Thymus (tissue), 11 donors: ENCODE measurements around the gene LMF1. TPM values are rescaled to one million over a fixed set of nuclear protein-coding genes. Genes with fewer than 3 reads are reported as not detected.

ENCODE experiments used
- DNase-seq, 9 donors: peaks; one replicate each; pipeline ENCODE4 v3.0.0-alpha.2; 2013; ENCODE audit warnings: low spot score in 9 of 9, low read depth in 6 of 9, missing footprints in 1 of 9
- H3K27ac ChIP-seq, 2 donors: one replicate each; pipeline ENCODE4 v1.5.1; 2013; ENCODE audit warnings: control low read depth in 1 of 2, low read depth in 1 of 2, low read length in 1 of 2, mild to moderate bottlenecking in 1 of 2, moderate library complexity in 1 of 2
- H3K27me3 ChIP-seq, 2 donors: one replicate each; pipeline ENCODE4 v1.5.1; 2013; ENCODE audit warnings: low read length in 1 of 2; ENCODE audit not compliant: control insufficient read depth in 2 of 2, insufficient read depth in 1 of 2
- H3K36me3 ChIP-seq, 2 donors: one replicate each; pipeline ENCODE4 v1.5.1; 2013; ENCODE audit warnings: low read length in 1 of 2, mild to moderate bottlenecking in 1 of 2, moderate library complexity in 1 of 2; ENCODE audit not compliant: control insufficient read depth in 2 of 2, insufficient read depth in 2 of 2
- H3K4me1 ChIP-seq, 2 donors: one replicate each; pipeline ENCODE4 v1.5.1; 2013; ENCODE audit warnings: low read length in 2 of 2; ENCODE audit not compliant: control insufficient read depth in 2 of 2, insufficient read depth in 2 of 2
- H3K4me3 ChIP-seq, 2 donors: one replicate each; pipeline ENCODE4 v1.5.1; 2013; ENCODE audit warnings: low read length in 2 of 2, control low read depth in 1 of 2, mild to moderate bottlenecking in 1 of 2
- H3K9me3 ChIP-seq, 2 donors: one replicate each; pipeline ENCODE4 v1.5.1; 2013; ENCODE audit warnings: low read length in 1 of 2, mild to moderate bottlenecking in 1 of 2; ENCODE audit not compliant: control insufficient read depth in 2 of 2, insufficient read depth in 1 of 2
- WGBS: extraction: QIAGEN DNeasy Blood & Tissue Kit; methylation state at CpG from one replicate; pipeline ENCODE4 v1.1.7; 2013; 5-methylcytosine and 5-hydroxymethylcytosine counted together
- polyA plus RNA-seq: library from polyadenylated mRNA; stranded (reverse); fragments of 200-250 nt; gene quantifications from one replicate; pipeline ENCODE4 v1.2.3, GENCODE V29; 2013
- total RNA-seq: library from RNA; stranded (reverse); fragments of 120-200 nt; gene quantifications from one replicate; pipeline ENCODE4 v1.2.4, GENCODE V29; 2013
- donor health status: healthy.

Gene LMF1
- total and polyA plus RNA-seq, 2 donors = 8.9 to 22.8 TPM

DNA sequence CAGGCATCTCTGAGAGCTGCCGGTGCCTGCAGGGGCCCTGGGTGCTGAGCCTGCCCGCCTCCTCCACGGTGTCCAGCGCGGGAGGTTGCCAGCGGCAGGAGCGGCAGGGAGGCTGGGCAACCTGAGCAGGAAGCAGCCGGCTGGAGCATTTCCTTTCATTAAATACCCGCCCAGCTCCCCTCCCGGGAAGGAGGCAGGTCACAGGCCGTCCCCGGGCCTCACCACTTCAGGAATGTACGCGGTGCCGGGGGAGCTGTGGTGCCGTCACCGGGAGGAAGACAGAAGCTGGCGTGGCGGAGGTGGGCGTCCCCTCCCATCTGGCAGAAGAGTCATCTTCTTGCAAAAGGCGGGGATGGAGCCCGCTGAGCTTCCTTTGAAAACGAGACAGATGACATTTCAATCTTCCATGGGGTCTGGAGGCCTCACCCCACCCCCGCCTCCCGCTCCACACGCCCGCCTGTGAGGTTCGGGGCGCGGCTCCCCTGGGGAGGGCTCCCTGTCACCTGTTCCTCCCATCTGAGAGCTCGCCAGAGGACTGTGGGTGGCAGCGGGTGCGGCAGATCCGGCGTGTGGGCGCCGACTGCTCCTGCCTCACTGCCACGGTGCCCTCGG lies 26.8 kb upstream of the LMF1 start:
- Histone ChIP-seq H3K27me3 (peaks cover 14 to 35% of the 10 kb centered on the region in 2 donors), H3K36me3 (no peaks in the 10 kb centered on the region), H3K4me1 (peaks cover 0 to 2% of the 10 kb centered on the region in 2 donors), H3K27ac (peak overlapping the region in 1 of 2 donors; percentile 49), H3K9me3 (peaks cover 7 to 15% of the 10 kb centered on the region in 2 donors), H3K4me3 (peak overlapping the region in 1 of 2 donors; percentile 15)
- 15% methylated on average over 39 of the region's 39 CpGs for whole genome bisulfite sequencing
- DNase-seq = peak in 1 of 9 donors; percentile 35

DNA sequence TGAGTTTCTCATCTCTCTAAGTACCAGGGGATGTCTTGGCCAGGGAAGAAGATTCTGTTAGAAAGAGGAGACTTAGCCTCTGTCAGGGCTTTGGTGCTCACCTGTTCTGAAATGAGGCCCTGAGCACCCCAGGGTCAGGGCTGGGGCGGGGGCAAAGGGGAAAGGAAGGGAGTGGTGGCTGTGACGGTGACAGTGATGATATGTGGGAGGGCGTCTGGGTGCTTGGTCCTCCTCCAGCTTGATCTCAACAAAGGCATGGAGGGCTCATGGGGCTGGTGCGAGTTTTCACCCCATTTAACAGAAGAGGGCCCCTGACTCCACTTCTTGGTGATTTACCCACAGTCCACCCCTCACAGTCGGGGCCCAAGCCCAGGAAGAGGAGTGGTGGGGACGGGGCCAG lies 25.9 kb upstream of the LMF1 start:
- Histone ChIP-seq H3K9me3 (peaks cover 7 to 15% of the 10 kb centered on the region in 2 donors), H3K27ac (no peak overlapping the region), H3K4me3 (no peak overlapping the region), H3K4me1 (peaks cover 0 to 2% of the 10 kb centered on the region in 2 donors), H3K36me3 (no peaks in the 10 kb centered on the region), H3K27me3 (peaks cover 14 to 35% of the 10 kb centered on the region in 2 donors)
- DNase-seq = no peak
- WGBS = 71% methylated on average over 6 of the region's 6 CpGs

DNA sequence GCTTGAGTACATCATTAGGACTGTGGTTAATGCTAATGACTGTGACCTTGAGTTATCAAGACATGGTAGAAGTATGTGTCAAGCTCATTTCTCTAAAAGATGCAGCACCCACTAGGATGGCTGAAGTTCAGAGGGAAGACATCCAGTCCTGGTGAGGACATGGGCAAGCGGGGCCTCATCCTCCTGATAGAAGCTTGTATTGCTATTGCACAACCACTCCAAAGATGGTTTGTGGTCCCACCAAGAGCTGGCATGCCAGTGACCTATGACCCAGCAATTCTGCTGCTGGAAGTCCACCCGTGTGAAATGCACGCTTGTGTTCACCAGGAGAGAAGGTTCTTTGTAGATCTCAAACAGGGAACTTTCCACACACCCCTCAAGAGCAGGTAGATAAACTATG lies 25.0 kb upstream of the LMF1 start:
- DNase-seq = no peak
- peaks cover 14 to 35% of the 10 kb centered on the region in 2 donors for H3K27me3 ChIP-seq
- no peak overlapping the region for H3K4me3 ChIP-seq
- no peak overlapping the region for H3K27ac ChIP-seq
- H3K9me3 ChIP-seq = peaks cover 7 to 15% of the 10 kb centered on the region in 2 donors
- 96% methylated on average over 3 of the region's 3 CpGs for WGBS
- H3K36me3 ChIP-seq = no peaks in the 10 kb centered on the region
- peaks cover 0 to 2% of the 10 kb centered on the region in 2 donors for H3K4me1 ChIP-seq

DNA sequence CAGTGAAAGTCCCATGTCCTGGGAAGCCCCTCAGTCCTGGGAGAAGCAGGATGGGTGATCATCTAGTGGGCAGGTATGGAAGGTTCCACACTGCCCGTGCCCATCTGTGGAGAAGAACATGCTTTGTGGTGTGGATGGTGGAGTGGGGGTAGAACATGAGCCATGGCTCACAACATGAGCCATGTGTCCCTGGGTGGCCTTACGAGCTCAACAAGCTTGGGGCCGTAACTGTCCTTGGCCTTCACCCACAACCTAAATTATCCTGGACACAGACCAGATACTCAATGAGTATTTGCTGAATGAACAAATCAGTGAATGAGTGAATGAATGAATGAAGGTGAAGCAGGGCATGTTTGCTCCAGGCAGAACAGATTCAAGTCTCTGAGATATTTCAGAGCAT lies 24.3 kb upstream of the LMF1 start:
- Histone ChIP-seq H3K4me1 (peaks cover 0 to 2% of the 10 kb centered on the region in 2 donors), H3K36me3 (no peaks in the 10 kb centered on the region), H3K4me3 (no peak overlapping the region), H3K27ac (no peak overlapping the region), H3K9me3 (peaks cover 7 to 15% of the 10 kb centered on the region in 2 donors), H3K27me3 (peaks cover 14 to 35% of the 10 kb centered on the region in 2 donors)
- WGBS = 95% methylated on average over 3 of the region's 3 CpGs
- no peak for DNase-seq

DNA sequence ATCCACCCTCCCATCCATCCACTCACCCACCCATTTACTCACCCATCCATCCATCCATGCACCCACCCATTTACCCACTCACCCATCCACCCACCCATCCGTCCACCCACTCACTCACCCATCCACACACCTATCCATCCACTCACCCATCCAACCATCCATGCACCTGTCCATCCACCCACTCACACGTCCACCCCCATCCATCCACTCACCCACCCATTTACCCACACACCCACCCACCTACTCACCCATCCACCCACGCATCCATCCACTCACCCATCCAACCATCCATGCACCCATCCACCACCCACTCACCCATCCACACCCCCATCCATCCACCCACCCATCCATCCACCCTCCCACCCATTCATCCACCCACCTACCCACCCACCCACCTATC lies 22.9 kb upstream of the LMF1 start:
- WGBS = 91% methylated on average over 3 of the region's 3 CpGs
- DNase-seq = no peak
- no peak overlapping the region for H3K4me3 ChIP-seq
- H3K4me1 ChIP-seq = peaks cover 0 to 2% of the 10 kb centered on the region in 2 donors
- no peaks in the 10 kb centered on the region for H3K36me3 ChIP-seq
- H3K27ac ChIP-seq = no peak overlapping the region
- H3K9me3 ChIP-seq = peaks cover 7 to 15% of the 10 kb centered on the region in 2 donors
- H3K27me3 ChIP-seq = peaks cover 14 to 36% of the 10 kb centered on the region in 2 donors

DNA sequence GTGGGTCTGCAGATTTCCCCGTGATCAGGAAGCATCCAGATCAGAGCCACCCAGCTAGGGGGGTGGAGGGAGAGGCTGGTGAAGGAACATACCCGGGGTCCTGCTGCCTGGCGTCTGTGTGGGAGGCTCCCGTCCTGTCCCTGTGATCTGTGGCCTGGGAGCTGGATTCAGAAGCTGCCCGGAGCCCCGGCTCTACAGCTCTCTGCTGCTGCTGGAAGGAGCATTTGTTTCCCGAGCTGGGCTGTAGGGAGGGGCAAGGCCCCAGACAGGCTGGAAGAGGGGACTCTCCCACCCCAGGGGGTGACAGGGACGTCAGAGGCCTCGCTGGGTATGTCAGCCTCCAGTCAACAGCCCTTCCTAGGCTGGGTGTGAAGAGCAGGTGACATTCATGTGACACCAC lies 21.0 kb upstream of the LMF1 start:
- Histone ChIP-seq H3K27me3 (peaks cover under 1 to 28% of the 10 kb centered on the region in 2 donors), H3K36me3 (no peaks in the 10 kb centered on the region), H3K4me1 (no peaks in the 10 kb centered on the region), H3K27ac (no peak overlapping the region), H3K4me3 (no peak overlapping the region), H3K9me3 (peaks cover 7 to 15% of the 10 kb centered on the region in 2 donors)
- DNase-seq = no peak
- WGBS = 85% methylated on average over 9 of the region's 9 CpGs

DNA sequence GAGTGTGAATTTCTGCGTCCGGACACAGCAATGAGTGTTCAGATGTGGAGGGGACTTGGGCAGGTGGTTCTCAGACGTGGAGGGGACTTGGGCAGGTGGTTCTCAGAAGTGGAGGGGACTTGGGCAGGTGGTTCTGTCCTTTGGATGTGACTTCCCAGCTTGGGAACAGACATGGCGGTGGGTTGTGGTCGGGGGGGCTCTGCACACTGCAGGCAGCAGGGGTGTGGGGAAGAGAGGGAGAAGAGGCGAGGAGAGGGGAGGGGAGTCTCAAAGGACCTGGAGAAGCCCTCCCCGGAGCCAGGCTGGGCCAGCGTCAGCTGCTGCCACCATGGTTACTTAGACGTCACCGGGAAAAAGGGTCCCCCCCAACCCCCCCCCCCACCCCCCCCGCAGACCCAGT lies 20.6 kb upstream of the LMF1 start:
- Histone ChIP-seq H3K27ac (no peak overlapping the region), H3K4me1 (no peaks in the 10 kb centered on the region), H3K27me3 (peaks cover 0 to 25% of the 10 kb centered on the region in 2 donors), H3K4me3 (no peak overlapping the region), H3K9me3 (peaks cover 5 to 15% of the 10 kb centered on the region in 2 donors), H3K36me3 (no peaks in the 10 kb centered on the region)
- 92% methylated on average over 10 of the region's 11 CpGs for WGBS
- DNase-seq = no peak

DNA sequence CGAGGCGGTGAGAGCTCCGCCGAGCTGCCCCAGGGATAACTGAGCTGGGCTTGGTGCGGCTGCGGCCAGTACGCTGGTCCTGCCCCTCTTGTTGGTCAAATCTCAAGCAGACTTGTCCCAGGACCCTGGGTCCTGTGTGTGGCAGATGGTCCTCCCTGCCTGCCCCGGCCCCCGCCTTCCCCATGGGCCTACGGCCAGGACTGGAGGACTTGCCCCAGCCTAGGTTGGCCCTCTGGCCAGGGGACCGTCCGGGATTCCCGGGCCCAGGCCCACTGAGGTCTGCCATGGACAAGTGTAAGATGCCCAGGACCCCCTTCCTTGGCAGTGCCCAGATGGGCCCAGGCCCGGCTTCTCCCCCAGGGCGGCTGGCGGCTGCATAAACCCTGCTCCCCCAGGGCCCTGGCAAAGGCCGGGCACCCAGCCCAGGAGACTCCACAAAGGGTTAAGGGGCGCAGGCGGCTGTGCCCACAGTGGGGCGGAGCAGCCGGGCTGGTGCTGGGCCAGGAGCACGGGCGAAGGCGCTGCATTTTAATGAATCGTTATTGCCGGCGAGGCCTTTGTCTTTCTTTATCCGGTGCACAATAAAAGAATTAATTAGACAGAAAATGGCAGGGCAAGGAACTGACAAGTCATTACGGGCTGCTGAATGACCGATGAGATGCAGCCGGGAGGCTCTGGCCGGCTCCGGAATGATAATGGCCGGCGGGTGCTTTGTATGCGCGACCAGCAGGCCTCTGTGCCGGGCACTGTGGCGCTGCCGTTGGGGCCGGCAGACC lies 19.9 kb upstream of the LMF1 start:
- H3K4me1 ChIP-seq = no peaks in the 10 kb centered on the region
- WGBS = 92% methylated on average over 41 of the region's 41 CpGs
- DNase-seq = no peak
- H3K9me3 ChIP-seq = peaks cover 5 to 9% of the 10 kb centered on the region in 2 donors
- no peaks in the 10 kb centered on the region for H3K36me3 ChIP-seq
- no peak overlapping the region for H3K4me3 ChIP-seq
- H3K27me3 ChIP-seq = peaks cover 0 to 26% of the 10 kb centered on the region in 2 donors
- H3K27ac ChIP-seq = no peak overlapping the region

DNA sequence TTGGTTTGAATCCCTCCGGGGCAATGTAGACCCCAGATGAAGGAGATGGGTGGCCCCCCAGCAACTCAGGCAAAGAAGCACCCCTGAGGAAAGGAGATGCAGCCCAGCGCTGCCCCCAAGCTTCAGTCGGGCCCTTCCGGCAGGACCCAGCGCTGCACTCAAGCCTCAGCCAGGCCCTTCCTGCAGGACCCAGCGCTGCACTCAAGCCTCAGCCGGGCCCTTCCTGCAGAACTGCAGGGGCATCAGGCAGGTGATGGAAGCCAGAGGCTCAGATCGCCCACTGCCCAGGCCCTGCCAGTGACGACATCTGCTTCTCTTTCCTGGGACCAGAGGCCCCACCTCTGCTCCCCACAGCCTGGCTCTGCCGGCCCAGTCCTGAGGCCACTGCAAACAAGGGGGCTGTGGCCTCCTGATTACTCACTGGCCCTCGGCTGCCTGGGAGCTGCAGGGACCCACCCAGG lies 18.6 kb upstream of the LMF1 start:
- Histone ChIP-seq H3K36me3 (no peaks in the 10 kb centered on the region), H3K27me3 (peaks cover 0 to 36% of the 10 kb centered on the region in 2 donors), H3K4me1 (no peaks in the 10 kb centered on the region), H3K4me3 (no peak overlapping the region), H3K9me3 (no peaks in the 10 kb centered on the region), H3K27ac (no peak overlapping the region)
- no peak for DNase-seq
- 89% methylated on average over 11 of the region's 11 CpGs for WGBS
